ENCODE data around the gene RELL2. TPM values are rescaled to one million over a fixed set of nuclear protein-coding genes. Genes with fewer than 3 reads are reported as not detected.

RELL2 gene
- total RNA-seq, 1 donor: 5.1 TPM

- peak; percentile 71 for DNase-seq (ENCODE audit: insufficient read length, low spot score, missing footprints)
These were observed 32.7 kb downstream of the RELL2 start for GRCh38 chr5:141669520-141669919.

DNA sequence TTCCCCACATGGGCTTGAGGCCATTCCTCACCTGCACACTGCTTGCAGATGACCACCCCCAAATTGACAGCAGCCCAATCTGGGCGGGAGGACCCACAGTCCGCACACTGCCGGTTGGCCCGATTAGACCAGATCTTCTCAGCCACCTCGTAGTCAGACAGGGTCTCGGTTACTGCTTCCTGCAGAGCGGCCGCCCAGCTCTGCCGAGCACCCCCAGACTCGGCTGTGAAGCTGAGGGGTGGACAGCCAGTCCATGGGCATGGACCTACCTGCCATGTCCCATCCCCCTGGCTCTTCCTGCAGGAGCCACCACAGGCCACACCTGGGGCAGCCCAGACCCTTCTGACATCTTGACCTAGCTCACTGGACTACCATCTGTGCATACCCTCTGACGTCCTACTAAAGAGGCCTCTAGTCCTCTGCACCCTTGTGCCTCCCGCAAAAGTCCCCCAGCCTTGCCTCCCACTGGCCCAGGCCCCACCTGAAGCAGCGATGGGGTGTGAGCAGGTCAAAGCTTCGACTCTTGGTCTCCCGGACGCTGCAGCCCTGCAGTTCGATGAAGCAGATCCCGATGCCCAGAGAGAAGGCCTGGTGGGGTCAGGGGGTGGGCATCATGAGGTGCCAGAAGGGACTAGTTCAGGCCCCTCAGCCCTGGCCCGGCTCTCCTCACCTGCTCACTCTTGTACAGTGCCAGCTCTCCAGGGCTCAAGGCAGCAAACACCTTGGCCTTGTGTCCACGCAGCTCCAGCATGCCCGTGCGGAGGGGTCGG lies 35.5 kb downstream of the RELL2 start:
- Histone ChIP-seq H2AFZ (ENCODE audit: low read length) (no peak overlapping the region), H3K4me3 (ENCODE audit: insufficient read depth, low read length) (no peak overlapping the region), H3K79me2 (ENCODE audit: insufficient read depth, low read length) (no peaks in the 10 kb centered on the region), H4K20me1 (ENCODE audit: insufficient read depth, low read length) (no peaks in the 10 kb centered on the region), H3K4me1 (ENCODE audit: insufficient read depth, low read length) (peaks cover 8% of the 10 kb centered on the region), H3K4me2 (ENCODE audit: insufficient read depth, low read length) (no peak overlapping the region), H3K27ac (ENCODE audit: low read depth, low read length) (no peak overlapping the region), H3K9me3 (ENCODE audit: low read depth, low read length) (no peaks in the 10 kb centered on the region), H3K27me3 (ENCODE audit: insufficient read depth, low read length) (no peaks in the 10 kb centered on the region), H3K36me3 (ENCODE audit: insufficient read depth, low read length) (peaks cover 2% of the 10 kb centered on the region)
- DNase-seq (ENCODE audit: insufficient read length, low spot score, missing footprints): peak; percentile 35
- TF ChIP-seq CTCF (IDR thresholded peaks at IDR 0.05; ENCODE audit: extremely low read depth, low read depth, low read length): no peak

More at GRCh38 chr5:141669520-141669919, 32.7 kb downstream of the RELL2 start:
- peak; percentile 23 for TF ChIP-seq CTCF (IDR thresholded peaks at IDR 0.05; ENCODE audit: extremely low read depth, low read depth, low read length)
- peaks cover 2% of the 10 kb centered on the region for H3K36me3 ChIP-seq (ENCODE audit: insufficient read depth, low read length)
- H4K20me1 ChIP-seq (ENCODE audit: insufficient read depth, low read length): no peaks in the 10 kb centered on the region
- H3K4me3 ChIP-seq (ENCODE audit: insufficient read depth, low read length): no peak overlapping the region
- H3K27ac ChIP-seq (ENCODE audit: low read depth, low read length): peak overlapping the region; percentile 81
- no peaks in the 10 kb centered on the region for H3K9me3 ChIP-seq (ENCODE audit: low read depth, low read length)
- H3K27me3 ChIP-seq (ENCODE audit: insufficient read depth, low read length): no peaks in the 10 kb centered on the region
- no peak overlapping the region for H2AFZ ChIP-seq (ENCODE audit: low read length)
- H3K4me2 ChIP-seq (ENCODE audit: insufficient read depth, low read length): no peak overlapping the region
- peaks cover 8% of the 10 kb centered on the region for H3K4me1 ChIP-seq (ENCODE audit: insufficient read depth, low read length)
- no peaks in the 10 kb centered on the region for H3K79me2 ChIP-seq (ENCODE audit: insufficient read depth, low read length)

GRCh38 chr5:141672841-141673813 lies 36.3 kb downstream of the RELL2 start:
- peak; percentile 49 for DNase-seq (ENCODE audit: insufficient read length, low spot score, missing footprints)
- H2AFZ ChIP-seq (ENCODE audit: low read length): no peak overlapping the region

More at GRCh38 chr5:141672841-141673813, 36.3 kb downstream of the RELL2 start:
- Histone ChIP-seq H4K20me1 (ENCODE audit: insufficient read depth, low read length) (no peaks in the 10 kb centered on the region), H3K27me3 (ENCODE audit: insufficient read depth, low read length) (no peaks in the 10 kb centered on the region), H3K27ac (ENCODE audit: low read depth, low read length) (no peak overlapping the region), H3K36me3 (ENCODE audit: insufficient read depth, low read length) (peaks cover 2% of the 10 kb centered on the region), H3K4me3 (ENCODE audit: insufficient read depth, low read length) (no peak overlapping the region), H3K79me2 (ENCODE audit: insufficient read depth, low read length) (no peaks in the 10 kb centered on the region), H3K4me2 (ENCODE audit: insufficient read depth, low read length) (no peak overlapping the region), H3K9me3 (ENCODE audit: low read depth, low read length) (no peaks in the 10 kb centered on the region), H3K4me1 (ENCODE audit: insufficient read depth, low read length) (peaks cover 8% of the 10 kb centered on the region)
- no peak for TF ChIP-seq CTCF (IDR thresholded peaks at IDR 0.05; ENCODE audit: extremely low read depth, low read depth, low read length)
